ENCODE results near the gene CCNA2. TPM values are rescaled to one million over a fixed set of nuclear protein-coding genes. Genes with fewer than 3 reads are reported as not detected.
A peak's percentile ranks its signal among the peaks of the same experiment; 100 is the strongest.

The CCNA2 gene
- total and polyA plus RNA-seq, 9 of the 15 experiments (the other 6 are each of a cell fraction or from before 2014, with no cell fraction given): 37.1 to 197 (median 154) TPM

DNA sequence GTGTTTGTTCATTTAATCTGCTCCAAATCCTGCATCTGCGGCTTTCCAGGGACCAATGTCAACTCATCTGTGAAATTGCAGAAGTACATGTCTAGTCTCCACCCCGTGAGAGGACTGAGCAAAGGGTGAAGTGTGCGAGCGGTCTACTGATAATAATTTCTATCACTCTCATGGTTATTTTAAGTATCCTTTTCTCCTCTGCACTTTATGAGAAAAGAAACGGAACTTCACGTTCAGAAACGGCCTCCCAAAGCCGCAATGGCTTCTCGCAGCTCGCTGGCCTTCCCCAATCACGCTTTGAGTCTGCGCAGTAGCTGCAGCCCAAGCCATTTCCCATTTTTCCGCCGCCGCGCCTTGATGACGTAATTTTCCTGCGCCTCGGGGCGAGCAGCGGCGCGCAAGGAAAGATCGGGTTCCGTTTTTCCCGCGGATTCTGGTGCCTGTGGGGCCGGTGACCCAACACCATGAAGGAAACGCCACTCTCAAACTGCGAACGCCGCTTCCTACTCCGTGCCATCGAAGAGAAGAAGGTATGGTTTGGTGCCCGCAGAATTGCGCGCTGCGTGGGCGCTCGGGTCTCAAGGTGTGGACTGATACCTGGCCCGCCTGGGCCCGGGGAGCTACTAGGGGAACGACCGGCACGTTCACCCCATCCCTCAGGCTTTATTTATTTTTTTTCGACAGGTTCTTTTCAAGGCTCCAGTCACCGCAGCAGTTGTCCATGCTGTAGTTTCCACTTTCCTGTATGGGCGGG lies 22.5 kb downstream of the CCNA2 start, which contains the start of gene EXOSC9 (continued):
- TF ChIP-seq ZNF316 (IDR thresholded peaks at IDR 0.05) (no peak), ELF1 (tag; IDR thresholded peaks at IDR 0.05) (peak; percentile 77; the same call in 1 of the 2 replicates), POLR2B (IDR thresholded peaks at IDR 0.05; ENCODE audit: low read depth, partially characterized antibody) (peak; percentile 94), TOE1 (IDR thresholded peaks at IDR 0.05; ENCODE audit: borderline replicate concordance) (peak; percentile 42; the same call in 1 of the 2 replicates), TOE1 (CRISPR knock-in tag; IDR thresholded peaks at IDR 0.05; ENCODE audit: borderline replicate concordance, low read depth) (no peak), SRF (CRISPR knock-in tag; IDR thresholded peaks at IDR 0.05) (peak in 1 of 2 experiments; percentile 46; a peak in 1 of 4 replicates), SMARCE1 (IDR thresholded peaks at IDR 0.05) (peak; percentile 74), GTF2A2 (tag; IDR thresholded peaks at IDR 0.05) (no peak), SRSF1 (IDR thresholded peaks at IDR 0.05; ENCODE audit: low read depth, low read length) (0 out of 2 replicates have a peak, but pooled peaks have one; percentile 60), GABPA (tag; conservative IDR thresholded peaks at IDR 0.05; ENCODE audit: low read depth) (peak; percentile 32; the same call in 1 of the 2 replicates), HNRNPLL (IDR thresholded peaks at IDR 0.05; ENCODE audit: low read depth, low read length, poor library complexity, severe bottlenecking) (peak; percentile 49), ZEB2 (IDR thresholded peaks at IDR 0.05) (no peak; the same call in 1 of the 2 replicates), POLR2AphosphoS5 (IDR thresholded peaks at IDR 0.05; ENCODE audit: control insufficient read depth, insufficient read depth, low read depth, low read length) (peak; percentile 94), CBX8 (IDR thresholded peaks at IDR 0.05; ENCODE audit: borderline replicate concordance, extremely low read depth, low read depth, low read length, poor library complexity, severe bottlenecking) (no peak), ZNF354B (CRISPR knock-in tag; IDR thresholded peaks at IDR 0.05) (no peak), SP2 (IDR thresholded peaks at IDR 0.05; ENCODE audit: extremely low read depth, low read depth, low read length, poor library complexity, severe bottlenecking) (no peak)
- TF ChIP-seq, protein P1, sequence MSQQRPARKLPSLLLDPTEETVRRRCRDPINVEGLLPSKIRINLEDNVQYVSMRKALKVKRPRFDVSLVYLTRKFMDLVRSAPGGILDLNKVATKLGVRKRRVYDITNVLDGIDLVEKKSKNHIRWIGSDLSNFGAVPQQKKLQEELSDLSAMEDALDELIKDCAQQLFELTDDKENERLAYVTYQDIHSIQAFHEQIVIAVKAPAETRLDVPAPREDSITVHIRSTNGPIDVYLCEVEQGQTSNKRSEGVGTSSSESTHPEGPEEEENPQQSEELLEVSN (IDR thresholded peaks at IDR 0.05; ENCODE audit: borderline replicate concordance in 1 of 2, extremely low read depth in 1 of 2, insufficient read depth in 1 of 2, insufficient read length in 1 of 2, low read depth in 1 of 2, low read length in 1 of 2, poor library complexity in 1 of 2, severe bottlenecking in 1 of 2): peak; percentile 84 to 85
- TF ChIP-seq, protein P2, sequence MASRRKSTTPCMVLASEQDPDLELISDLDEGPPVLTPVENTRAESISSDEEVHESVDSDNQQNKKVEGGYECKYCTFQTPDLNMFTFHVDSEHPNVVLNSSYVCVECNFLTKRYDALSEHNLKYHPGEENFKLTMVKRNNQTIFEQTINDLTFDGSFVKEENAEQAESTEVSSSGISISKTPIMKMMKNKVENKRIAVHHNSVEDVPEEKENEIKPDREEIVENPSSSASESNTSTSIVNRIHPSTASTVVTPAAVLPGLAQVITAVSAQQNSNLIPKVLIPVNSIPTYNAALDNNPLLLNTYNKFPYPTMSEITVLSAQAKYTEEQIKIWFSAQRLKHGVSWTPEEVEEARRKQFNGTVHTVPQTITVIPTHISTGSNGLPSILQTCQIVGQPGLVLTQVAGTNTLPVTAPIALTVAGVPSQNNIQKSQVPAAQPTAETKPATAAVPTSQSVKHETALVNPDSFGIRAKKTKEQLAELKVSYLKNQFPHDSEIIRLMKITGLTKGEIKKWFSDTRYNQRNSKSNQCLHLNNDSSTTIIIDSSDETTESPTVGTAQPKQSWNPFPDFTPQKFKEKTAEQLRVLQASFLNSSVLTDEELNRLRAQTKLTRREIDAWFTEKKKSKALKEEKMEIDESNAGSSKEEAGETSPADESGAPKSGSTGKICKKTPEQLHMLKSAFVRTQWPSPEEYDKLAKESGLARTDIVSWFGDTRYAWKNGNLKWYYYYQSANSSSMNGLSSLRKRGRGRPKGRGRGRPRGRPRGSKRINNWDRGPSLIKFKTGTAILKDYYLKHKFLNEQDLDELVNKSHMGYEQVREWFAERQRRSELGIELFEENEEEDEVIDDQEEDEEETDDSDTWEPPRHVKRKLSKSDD (conservative IDR thresholded peaks at IDR 0.05; ENCODE audit: low read length): peak; percentile 65; the same call in 1 of the 2 replicates
- TF ChIP-seq, protein P3, sequence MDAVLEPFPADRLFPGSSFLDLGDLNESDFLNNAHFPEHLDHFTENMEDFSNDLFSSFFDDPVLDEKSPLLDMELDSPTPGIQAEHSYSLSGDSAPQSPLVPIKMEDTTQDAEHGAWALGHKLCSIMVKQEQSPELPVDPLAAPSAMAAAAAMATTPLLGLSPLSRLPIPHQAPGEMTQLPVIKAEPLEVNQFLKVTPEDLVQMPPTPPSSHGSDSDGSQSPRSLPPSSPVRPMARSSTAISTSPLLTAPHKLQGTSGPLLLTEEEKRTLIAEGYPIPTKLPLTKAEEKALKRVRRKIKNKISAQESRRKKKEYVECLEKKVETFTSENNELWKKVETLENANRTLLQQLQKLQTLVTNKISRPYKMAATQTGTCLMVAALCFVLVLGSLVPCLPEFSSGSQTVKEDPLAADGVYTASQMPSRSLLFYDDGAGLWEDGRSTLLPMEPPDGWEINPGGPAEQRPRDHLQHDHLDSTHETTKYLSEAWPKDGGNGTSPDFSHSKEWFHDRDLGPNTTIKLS (IDR thresholded peaks at IDR 0.05; ENCODE audit: borderline replicate concordance, low read depth): 0 out of 2 replicates have a peak, but pooled peaks have one; percentile 33
- TF ChIP-seq, protein P4, sequence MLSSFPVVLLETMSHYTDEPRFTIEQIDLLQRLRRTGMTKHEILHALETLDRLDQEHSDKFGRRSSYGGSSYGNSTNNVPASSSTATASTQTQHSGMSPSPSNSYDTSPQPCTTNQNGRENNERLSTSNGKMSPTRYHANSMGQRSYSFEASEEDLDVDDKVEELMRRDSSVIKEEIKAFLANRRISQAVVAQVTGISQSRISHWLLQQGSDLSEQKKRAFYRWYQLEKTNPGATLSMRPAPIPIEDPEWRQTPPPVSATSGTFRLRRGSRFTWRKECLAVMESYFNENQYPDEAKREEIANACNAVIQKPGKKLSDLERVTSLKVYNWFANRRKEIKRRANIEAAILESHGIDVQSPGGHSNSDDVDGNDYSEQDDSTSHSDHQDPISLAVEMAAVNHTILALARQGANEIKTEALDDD (IDR thresholded peaks at IDR 0.05): peak; percentile 91

Measured in K562 (cell line).